Hindlimb muscle (tissue), 1 donor: Measurements from ENCODE around the gene CACNA2D3. TPM values are rescaled to one million over a fixed set of nuclear protein-coding genes. Genes with fewer than 3 reads are reported as not detected.

ENCODE experiments used
- DNase-seq: peaks from one replicate; pipeline ENCODE4 v3.0.0-alpha.2; 2013
- polyA plus RNA-seq: library from polyadenylated mRNA; unstranded; fragments of 120-200 nt; gene quantifications from one replicate; pipeline ENCODE4 v1.2.1, GENCODE V29; 2013; ENCODE audit not compliant: insufficient read length

The CACNA2D3 gene
- polyA plus RNA-seq, 1 donor, result 2.4 TPM

GRCh38 chr3:55118451-55118850, 996.1 kb downstream of the CACNA2D3 start:
- DNase-seq, result no peak

- no peak for DNase-seq
Observed at GRCh38 chr3:55119268-55119667, 996.9 kb downstream of the CACNA2D3 start.

GRCh38 chr3:55122312-55122711, 1000.0 kb downstream of the CACNA2D3 start:
- no peak for DNase-seq

Other genes starting within 250 kb of the CACNA2D3 start
- gene ACTR8, start 240.4 kb upstream of the CACNA2D3 start, polyA plus RNA-seq, result 28.1 TPM
- gene SELENOK, start 230.7 kb upstream of the CACNA2D3 start, polyA plus RNA-seq, result 35.7 TPM